T-cell (primary cell): Measurements from ENCODE around the gene CCPG1. TPM values are rescaled to one million over a fixed set of nuclear protein-coding genes. Genes with fewer than 3 reads are reported as not detected.
"Not testable (repeated sequence)": the region's sequence is repeated elsewhere in the genome, so short reads cannot be mapped to it uniquely, and the experiment has no call there.

Experiments used
- ATAC-seq, 4 experiments: fragments of 200-7000 bp in 3 of 4; fragments of 150-1000 bp in 1 of 4; cut with Tn5 transposase; replicated peaks in 1 of 4; 1 replicate in 3 of 4; 2 replicates in 1 of 4; pipeline ENCODE4 v1.10.0; 2021; ENCODE audit warnings: moderate library complexity in 3 of 4, mild to moderate bottlenecking in 2 of 4, moderate number of reproducible peaks in 1 of 4
- CTCF ChIA-PET, 2 donors: fragments of 300-600 bp; sonication (Branson Sonifier 250); formaldehyde crosslinking; loops; one replicate each; lab custom pipeline; 2022; ENCODE audit warnings: antibody characterized with exemption in 2 of 2; lab: Charles Lee
- POLR2A ChIA-PET, 2 donors: fragments of 300-600 bp; sonication (Branson Sonifier 250); formaldehyde crosslinking; loops; one replicate each; lab custom pipeline; 2022; ENCODE audit warnings: antibody characterized with exemption in 2 of 2; lab: Charles Lee
- DNase-seq, 35 experiments: peaks; one replicate each; pipeline versions ENCODE4 v3.0.0 to v3.0.0-alpha.2; 2013 to 2023
- H3K27ac ChIP-seq: one replicate; pipeline ENCODE4 v1.5.1; 2013; ENCODE audit warnings: low read length
- H3K27me3 ChIP-seq, 2 experiments: replicated peaks in 1 of 2; 1 replicate in 1 of 2; 2 replicates in 1 of 2; pipeline versions ENCODE4 v1.6.1 to v1.7.0; 2013; ENCODE audit warnings: low read length in 1 of 2, mixed read lengths in 1 of 2; ENCODE audit not compliant: control insufficient read depth in 2 of 2, insufficient read depth in 2 of 2; ENCODE audit errors: extremely low read depth in 1 of 2
- H3K36me3 ChIP-seq, 2 donors: 1 replicate in 1 of 2; 2 replicates in 1 of 2; pipeline versions ENCODE4 v1.6.1 to v1.7.0; 2013; ENCODE audit warnings: low read length in 1 of 2; ENCODE audit not compliant: control insufficient read depth in 2 of 2, insufficient read depth in 1 of 2; ENCODE audit errors: extremely low read depth in 1 of 2
- H3K4me1 ChIP-seq, 2 experiments: 1 replicate in 1 of 2; 2 replicates in 1 of 2; pipeline versions ENCODE4 v1.6.1 to v1.7.0; 2013; ENCODE audit warnings: low read length in 2 of 2, mixed read lengths in 1 of 2; ENCODE audit not compliant: insufficient read depth in 2 of 2, control insufficient read depth in 1 of 2; ENCODE audit errors: extremely low read depth in 1 of 2
- H3K4me3 ChIP-seq, 2 donors: 1 replicate in 1 of 2; 2 replicates in 1 of 2; pipeline versions ENCODE4 v1.5.1 to v1.7.0; 2013; ENCODE audit warnings: mild to moderate bottlenecking in 2 of 2, low read length in 1 of 2, moderate library complexity in 1 of 2; ENCODE audit not compliant: control insufficient read depth in 1 of 2; ENCODE audit errors: extremely low read depth in 1 of 2
- H3K9me3 ChIP-seq: 2 replicates; pipeline ENCODE4 v1.7.0; 2013
- H3K27ac Mint-ChIP-seq, 2 donors: one replicate each; pipeline ENCODE4 v1.8.0; 2020 to 2021; ENCODE audit warnings: mild to moderate bottlenecking in 2 of 2, mixed read lengths in 2 of 2
- H3K27me3 Mint-ChIP-seq, 2 donors: one replicate each; pipeline ENCODE4 v1.8.0; 2021 to 2022; ENCODE audit warnings: mixed read lengths in 2 of 2
- H3K36me3 Mint-ChIP-seq: one replicate; pipeline ENCODE4 v1.8.0; 2021; ENCODE audit warnings: mixed read lengths
- H3K4me1 Mint-ChIP-seq, 3 donors: one replicate each; pipeline ENCODE4 v1.8.0; 2020 to 2022; ENCODE audit warnings: mixed read lengths in 3 of 3, mild to moderate bottlenecking in 1 of 3
- H3K4me3 Mint-ChIP-seq, 3 donors: one replicate each; pipeline ENCODE4 v1.8.0; 2020 to 2022; ENCODE audit warnings: mild to moderate bottlenecking in 3 of 3, mixed read lengths in 3 of 3, moderate library complexity in 3 of 3
- H3K9me3 Mint-ChIP-seq, 3 donors: one replicate each; pipeline ENCODE4 v1.8.0; 2020 to 2022; ENCODE audit warnings: mixed read lengths in 3 of 3
- WGBS: methylation state at CpG from one replicate; pipeline ENCODE4 v1.1.5; 2013; ENCODE audit warnings: missing lambda C conversion rate; ENCODE audit not compliant: insufficient coverage; 5-methylcytosine and 5-hydroxymethylcytosine counted together
- total RNA-seq, 35 experiments: library from RNA in 6 of 35; stranded (reverse) in 6 of 35; fragments of 120-200 nt in 1 of 35; gene quantifications; one replicate each; pipeline versions ENCODE4 v1.2.1 to v1.2.4 and lab custom pipeline; 2013 to 2026

CCPG1 gene
- total RNA-seq, 5 donors from 2014 or later (not counting 1 experiment from before 2014, with no cell fraction given) = 21.3 to 32.5 (median 25.6) TPM

DNA sequence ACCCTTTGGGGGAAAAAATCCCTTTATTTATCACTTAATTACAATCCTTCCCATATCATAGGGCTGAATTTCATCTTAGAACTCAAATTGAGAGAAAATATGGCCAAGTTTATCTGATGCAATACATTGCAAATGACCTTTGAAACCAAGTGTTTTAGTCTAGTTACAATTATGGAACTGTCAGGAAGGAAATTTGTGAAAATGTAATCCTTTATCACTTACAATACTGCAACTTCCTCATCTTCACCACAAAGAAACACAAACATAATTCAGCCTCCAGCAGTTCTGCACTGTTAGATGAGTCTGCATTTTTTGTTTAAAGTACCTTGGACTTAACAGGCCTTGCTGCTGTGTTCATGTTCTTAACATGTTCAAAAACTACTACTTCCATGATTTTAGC lies 4.6 kb downstream of the CCPG1 start:
- peaks cover 55 to 64% (median 62%) of the 10 kb centered on the region in 3 donors for H3K4me1 Mint-ChIP-seq
- H3K27ac ChIP-seq = no peak overlapping the region
- DNase-seq (no peak), ATAC-seq (no peak)
- no peaks in the 10 kb centered on the region for H3K9me3 ChIP-seq
- H3K4me1 ChIP-seq = peaks cover 5 to 23% of the 10 kb centered on the region in 2 experiments
- no peaks in the 10 kb centered on the region for H3K27me3 ChIP-seq
- H3K27me3 Mint-ChIP-seq = no peaks in the 10 kb centered on the region
- H3K27ac Mint-ChIP-seq = peak overlapping the region; percentile 1 to 28
- H3K36me3 Mint-ChIP-seq = peaks cover 9% of the 10 kb centered on the region
- no peak overlapping the region for H3K4me3 ChIP-seq
- no peaks in the 10 kb centered on the region for H3K36me3 ChIP-seq
- no peaks in the 10 kb centered on the region for H3K9me3 Mint-ChIP-seq
- no peak overlapping the region for H3K4me3 Mint-ChIP-seq
- ChIA-PET CTCF (interaction anchor here in 1 of 2 donors (1.5 kb wide), 1 partner anchor 32 kb away, joined by 3 read pairs; no protein-coding TSS in a partner anchor), POLR2A (no interaction called here)

- no peak for DNase-seq
- Histone ChIP-seq H3K9me3 (no peaks in the 10 kb centered on the region), H3K27ac (no peak overlapping the region), H3K4me3 (no peak overlapping the region), H3K4me1 (peaks cover 5 to 22% of the 10 kb centered on the region in 2 experiments), H3K36me3 (no peaks in the 10 kb centered on the region), H3K27me3 (no peaks in the 10 kb centered on the region)
- H3K27ac Mint-ChIP-seq = peak overlapping the region in 1 of 2 donors; percentile 30
- no peaks in the 10 kb centered on the region for H3K27me3 Mint-ChIP-seq
- POLR2A ChIA-PET = no interaction called here
- H3K4me1 Mint-ChIP-seq = peaks cover 59 to 67% (median 59%) of the 10 kb centered on the region in 3 donors
- ATAC-seq = no peak
- H3K4me3 Mint-ChIP-seq = no peak overlapping the region
- CTCF ChIA-PET = interaction anchor here in 1 of 2 donors (0.5 to 1.5 kb wide), 4 partner anchors 33 to 126 kb away, joined by 3 to 5 read pairs (median 4); no protein-coding TSS in a partner anchor
- H3K36me3 Mint-ChIP-seq = peaks cover 16% of the 10 kb centered on the region
- H3K9me3 Mint-ChIP-seq = no peaks in the 10 kb centered on the region
Observed at GRCh38 chr15:55402707-55403106, 5.5 kb downstream of the CCPG1 start.

DNA sequence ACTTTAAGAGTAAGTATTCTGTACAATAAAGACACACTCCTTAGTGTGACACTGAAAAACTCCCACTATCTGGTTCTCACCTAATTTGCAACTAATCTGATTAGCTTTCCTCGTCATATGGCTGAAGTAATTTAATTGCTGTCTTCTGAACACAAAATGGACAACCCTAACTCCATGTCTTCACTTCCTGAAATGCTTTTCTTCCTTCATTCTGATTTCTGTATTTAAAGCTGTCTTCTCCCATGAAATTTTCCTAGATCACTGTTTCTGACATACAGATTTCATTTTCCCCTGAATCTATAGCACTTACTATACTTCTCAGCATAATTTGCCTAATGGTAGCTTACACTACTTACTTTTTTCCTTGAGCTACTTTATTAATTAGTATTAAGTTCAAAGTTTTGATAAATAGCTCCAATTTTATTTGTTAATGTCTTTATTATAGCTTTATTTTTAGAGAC lies 6.3 kb downstream of the CCPG1 start:
- WGBS = 80% methylated on average over 1 of the region's 1 CpG
- Mint-ChIP-seq H3K27ac (no peak overlapping the region), H3K27me3 (no peaks in the 10 kb centered on the region), H3K4me1 (peaks cover 53 to 59% (median 58%) of the 10 kb centered on the region in 3 donors), H3K36me3 (peaks cover 22% of the 10 kb centered on the region), H3K9me3 (no peaks in the 10 kb centered on the region), H3K4me3 (no peak overlapping the region)
- DNase-seq (no peak), ATAC-seq (no peak)
- H3K36me3 ChIP-seq = peaks cover 0 to 5% of the 10 kb centered on the region in 2 donors
- no peaks in the 10 kb centered on the region for H3K27me3 ChIP-seq
- no peak overlapping the region for H3K4me3 ChIP-seq
- peaks cover 5 to 17% of the 10 kb centered on the region in 2 experiments for H3K4me1 ChIP-seq
- H3K9me3 ChIP-seq = no peaks in the 10 kb centered on the region
- ChIA-PET POLR2A (no interaction called here), CTCF (interaction anchor here in 1 of 2 donors (0.6 to 1.2 kb wide), 2 partner anchors 10 to 18 kb away, joined by 3 to 9 read pairs; no protein-coding TSS in a partner anchor)
- H3K27ac ChIP-seq = no peak overlapping the region

- H3K4me3 ChIP-seq, CTCF ChIA-PET, H3K9me3 Mint-ChIP-seq, POLR2A ChIA-PET, H3K4me3 Mint-ChIP-seq, H3K27ac ChIP-seq, H3K27me3 Mint-ChIP-seq, DNase-seq, H3K9me3 ChIP-seq, H3K4me1 ChIP-seq, H3K36me3 ChIP-seq, ATAC-seq, H3K27me3 ChIP-seq, H3K27ac Mint-ChIP-seq: not testable (repeated sequence)
- Mint-ChIP-seq H3K36me3 (peaks cover 34% of the 10 kb centered on the region), H3K4me1 (peaks cover 58 to 71% (median 64%) of the 10 kb centered on the region in 3 donors)
- no CpG with 5 or more reads among the region's 8 CpGs for WGBS
Observed at GRCh38 chr15:55400050-55400449, 8.1 kb downstream of the CCPG1 start.

DNA sequence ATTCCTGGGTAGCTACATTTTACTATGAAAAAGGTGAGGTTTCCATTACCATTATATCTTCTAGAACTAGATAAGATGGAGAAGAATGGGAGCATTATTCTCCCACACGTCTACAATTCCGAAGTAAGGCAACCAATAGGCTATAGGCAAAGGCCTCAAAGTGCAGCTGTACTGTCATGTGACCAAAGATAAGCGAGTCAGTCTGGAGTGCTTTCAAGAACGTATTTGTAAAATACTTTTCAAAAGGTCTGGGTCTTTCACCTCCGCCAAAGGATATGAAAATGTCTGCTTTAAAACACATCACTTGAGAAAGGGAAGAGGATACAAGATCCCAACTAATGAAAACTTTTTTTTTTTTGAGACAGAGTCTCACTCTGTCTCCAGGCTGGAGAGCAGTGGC lies 9.9 kb downstream of the CCPG1 start:
- Histone ChIP-seq H3K36me3 (peaks cover 2 to 5% of the 10 kb centered on the region in 2 donors), H3K27ac (no peak overlapping the region), H3K9me3 (no peaks in the 10 kb centered on the region), H3K27me3 (no peaks in the 10 kb centered on the region), H3K4me3 (no peak overlapping the region), H3K4me1 (no peaks in the 10 kb centered on the region)
- Mint-ChIP-seq H3K27ac (no peak overlapping the region), H3K4me3 (no peak overlapping the region), H3K9me3 (peaks cover 0 to 4% (median 0%) of the 10 kb centered on the region in 3 donors), H3K27me3 (no peaks in the 10 kb centered on the region), H3K36me3 (peaks cover 40% of the 10 kb centered on the region), H3K4me1 (peaks cover 49 to 58% (median 57%) of the 10 kb centered on the region in 3 donors)
- ATAC-seq = no peak
- ChIA-PET POLR2A (no interaction called here), CTCF (interaction anchor here in 1 of 2 donors (0.7 kb wide), 1 partner anchor 660 kb away, joined by 3 read pairs; no protein-coding TSS in a partner anchor)
- no peak for DNase-seq
- 100% methylated on average over 3 of the region's 5 CpGs for WGBS

- no peak overlapping the region for H3K27ac Mint-ChIP-seq
- peaks cover 36% of the 10 kb centered on the region for H3K36me3 Mint-ChIP-seq
- ChIA-PET CTCF (interaction anchor here in 1 of 2 donors (1.2 kb wide), 1 partner anchor 20 kb away, joined by 3 read pairs; no protein-coding TSS in a partner anchor), POLR2A (no interaction called here)
- H3K27me3 Mint-ChIP-seq = no peaks in the 10 kb centered on the region
- no peak overlapping the region for H3K4me3 Mint-ChIP-seq
- Histone ChIP-seq H3K27ac (no peak overlapping the region), H3K4me3 (no peak overlapping the region), H3K36me3 (peaks cover 2 to 5% of the 10 kb centered on the region in 2 donors), H3K9me3 (no peaks in the 10 kb centered on the region), H3K27me3 (no peaks in the 10 kb centered on the region), H3K4me1 (no peaks in the 10 kb centered on the region)
- H3K9me3 Mint-ChIP-seq = peaks cover 0 to 4% (median 0%) of the 10 kb centered on the region in 3 donors
- H3K4me1 Mint-ChIP-seq = peaks cover 30 to 38% (median 33%) of the 10 kb centered on the region in 3 donors
- DNase-seq (no peak), ATAC-seq (no peak)
- WGBS = no CpG with 5 or more reads among the region's 1 CpG
Observed at GRCh38 chr15:55394694-55395093, 13.5 kb downstream of the CCPG1 start.
